HG02884 (cell line): ENCODE results near the gene CRYGB.

Source experiments
- ATAC-seq: cut with Tn5 transposase; IDR thresholded peaks from one replicate; pipeline ENCODE4 v1.9.1; 2021; ENCODE audit warnings: mild to moderate bottlenecking, moderate library complexity; ENCODE audit not compliant: unreplicated experiment

The CRYGB gene

GRCh38 chr2:208146006-208146405, at the start of gene CRYGB:
Gene CRYGB (minus strand): TSS chr2:208146158. CDS start chr2:208146120, 38 bp downstream.
- ATAC-seq: no peak

GRCh38 chr2:208195531-208195930, 49.6 kb upstream of the CRYGB start:
- no peak for ATAC-seq

- ATAC-seq: no peak
These were observed 46.8 kb upstream of the CRYGB start for GRCh38 chr2:208192611-208193236.

- ATAC-seq: no peak
These were observed 44.0 kb upstream of the CRYGB start, which contains the start of gene C2orf80 for GRCh38 chr2:208189810-208190503. Gene C2orf80 (minus strand): TSS chr2:208190030. CDS start chr2:208186986, 3,044 bp downstream.

GRCh38 chr2:208189069-208189809, 43.3 kb upstream of the CRYGB start:
- no peak for ATAC-seq

- ATAC-seq: no peak
These were observed 40.9 kb upstream of the CRYGB start for GRCh38 chr2:208186893-208187292.

- ATAC-seq: no peak
These were observed 40.5 kb upstream of the CRYGB start for GRCh38 chr2:208186465-208186864.

- ATAC-seq: no peak
These were observed 38.2 kb upstream of the CRYGB start for GRCh38 chr2:208183972-208184705.

GRCh38 chr2:208183526-208183925, 37.6 kb upstream of the CRYGB start:
- no peak for ATAC-seq

GRCh38 chr2:208182835-208183234, 36.9 kb upstream of the CRYGB start:
- no peak for ATAC-seq

- ATAC-seq: no peak
These were observed 33.2 kb upstream of the CRYGB start for GRCh38 chr2:208179028-208179609.

GRCh38 chr2:208175840-208176153, 29.8 kb upstream of the CRYGB start:
- ATAC-seq: no peak

- ATAC-seq: peak; percentile 100
These were observed 29.3 kb upstream of the CRYGB start for GRCh38 chr2:208175069-208175839.

- ATAC-seq: no peak
These were observed 28.2 kb upstream of the CRYGB start for GRCh38 chr2:208174144-208174543.

GRCh38 chr2:208172125-208172524, 26.2 kb upstream of the CRYGB start:
- no peak for ATAC-seq

GRCh38 chr2:208164951-208165755, 19.2 kb upstream of the CRYGB start:
- ATAC-seq: no peak

- ATAC-seq: no peak
These were observed 17.5 kb upstream of the CRYGB start, which contains the start of gene CRYGA for GRCh38 chr2:208163489-208163888. Gene CRYGA (minus strand): TSS chr2:208163589. CDS start chr2:208163556, 33 bp downstream.

GRCh38 chr2:208156439-208156838, 10.5 kb upstream of the CRYGB start:
- no peak for ATAC-seq

GRCh38 chr2:208153156-208153555, 7.2 kb upstream of the CRYGB start:
- no peak for ATAC-seq
